GM19452 (cell line): Measurements from ENCODE around the gene SULT1A1.
"Not testable (repeated sequence)": the region's sequence is repeated elsewhere in the genome, so short reads cannot be mapped to it uniquely, and the experiment has no call there.

Experiments
- ATAC-seq: cut with Tn5 transposase; IDR thresholded peaks from one replicate; pipeline ENCODE4 v1.9.1; 2021; ENCODE audit not compliant: unreplicated experiment

The SULT1A1 gene

DNA sequence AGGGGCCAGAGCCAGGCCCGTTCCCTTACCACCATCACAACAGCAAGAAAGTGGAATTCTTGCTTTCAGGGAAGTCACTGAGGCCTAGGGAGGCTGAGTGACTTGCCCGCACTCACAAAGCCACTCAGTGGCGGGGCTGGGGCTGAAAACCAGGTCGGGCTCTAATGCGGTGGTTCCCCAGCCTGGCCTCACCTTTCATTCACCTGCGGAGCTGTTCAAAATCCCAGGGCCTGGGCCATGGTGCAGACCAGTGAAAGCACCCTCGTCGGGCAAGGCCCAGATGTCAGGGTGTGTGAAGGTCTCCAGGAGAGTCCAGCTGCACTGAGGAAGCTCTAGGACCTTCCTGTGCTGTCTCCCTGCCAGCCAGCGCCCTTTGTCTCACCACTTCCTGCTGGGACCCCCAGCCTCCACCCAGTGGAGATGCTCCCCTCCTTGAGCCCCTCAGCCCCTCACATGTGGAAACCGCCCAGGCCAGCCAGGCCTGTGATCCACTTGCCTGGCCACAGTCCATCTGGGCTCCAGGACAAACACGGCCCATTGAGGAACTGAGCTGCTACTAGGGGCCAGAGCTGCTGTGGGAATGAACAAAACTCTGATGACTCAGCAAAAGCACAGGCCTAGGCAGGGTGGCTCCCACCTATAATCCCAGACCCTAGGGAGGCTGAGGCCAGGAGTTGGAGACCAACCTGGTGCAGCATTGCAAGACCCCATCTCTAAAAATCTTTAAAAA is 812 bp downstream of the SULT1A1 start:
- ATAC-seq = not testable (repeated sequence)

DNA sequence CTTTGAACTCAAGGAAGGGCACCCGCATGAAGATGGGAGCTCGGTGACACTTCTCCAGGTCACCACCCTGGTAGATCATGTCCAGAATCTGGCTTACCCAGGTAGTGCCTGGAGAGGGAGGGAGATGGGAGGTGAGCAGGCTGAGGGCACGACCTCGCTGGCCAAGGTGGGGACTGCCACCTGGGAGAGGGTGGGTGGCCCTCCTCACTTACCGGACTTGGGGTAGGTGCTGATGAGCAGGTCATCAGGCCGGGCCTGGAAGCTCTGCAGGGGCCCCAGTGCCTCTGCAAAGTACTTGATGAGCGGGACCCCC is 1.4 kb downstream of the SULT1A1 start:
- ATAC-seq = not testable (repeated sequence)

DNA sequence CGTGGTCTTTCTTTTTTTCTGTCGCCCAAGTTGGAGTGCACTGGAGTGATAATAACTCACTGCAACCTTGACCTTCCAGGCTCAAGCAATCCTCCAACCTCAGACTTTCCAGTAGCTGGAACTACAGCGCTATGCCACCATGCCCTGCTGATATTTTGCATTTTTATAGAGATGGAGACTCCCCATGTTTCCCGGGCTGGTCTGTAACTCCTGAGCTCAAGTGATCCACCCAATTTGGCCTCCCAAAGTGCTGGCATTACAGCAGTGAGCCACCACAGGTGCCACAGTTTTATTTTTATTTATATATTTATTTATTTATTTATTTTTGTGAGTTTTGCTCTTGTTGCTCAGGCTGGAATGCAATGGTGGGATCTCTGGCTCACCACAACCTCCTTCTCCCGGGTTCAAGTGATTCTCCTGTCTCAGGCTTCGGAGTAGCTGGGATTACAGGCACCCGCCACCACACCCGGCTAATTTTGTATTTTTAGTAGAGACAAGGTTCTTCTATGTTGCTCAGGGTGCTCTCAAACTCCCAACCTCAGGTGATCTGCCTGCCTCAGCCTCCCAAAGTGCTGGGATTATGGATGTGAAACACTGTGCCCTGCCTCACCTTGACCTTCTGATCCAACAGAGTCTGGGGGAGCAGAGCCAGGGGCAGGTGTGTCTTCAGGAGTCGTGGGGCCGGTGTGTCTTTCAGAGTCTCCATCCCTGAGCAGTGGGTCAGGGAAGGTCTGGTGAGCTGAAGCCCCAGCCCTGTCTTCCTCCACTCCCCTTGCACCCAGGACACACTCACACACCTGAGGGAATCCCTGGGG is 2.0 kb downstream of the SULT1A1 start:
- not testable (repeated sequence) for ATAC-seq

GRCh38 chr16:28607116-28607623 is 2.7 kb downstream of the SULT1A1 start:
- no peak for ATAC-seq

GRCh38 chr16:28606291-28607115 is 3.3 kb downstream of the SULT1A1 start:
- ATAC-seq = no peak

DNA sequence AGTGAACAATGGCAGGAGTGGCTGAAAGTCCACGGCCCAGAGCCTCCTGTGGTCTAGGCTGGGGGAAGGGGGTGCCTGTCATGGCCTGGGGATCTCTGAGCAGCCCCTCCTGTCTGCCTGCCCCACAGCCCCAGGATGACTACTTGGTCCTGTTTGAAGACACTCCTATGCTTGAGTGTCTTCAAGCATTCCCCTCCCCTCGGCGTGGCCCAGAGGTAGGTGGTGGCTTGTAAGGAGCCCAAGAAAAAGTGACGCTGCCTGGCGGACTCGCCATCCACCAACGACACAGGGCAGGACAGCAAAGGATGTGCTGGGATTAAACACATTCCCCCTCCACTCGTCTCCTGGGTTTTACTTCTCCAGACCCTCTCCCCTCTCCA is 5.7 kb downstream of the SULT1A1 start:
- no peak for ATAC-seq

GRCh38 chr16:28603381-28604185 is 6.3 kb downstream of the SULT1A1 start:
- no peak for ATAC-seq

DNA sequence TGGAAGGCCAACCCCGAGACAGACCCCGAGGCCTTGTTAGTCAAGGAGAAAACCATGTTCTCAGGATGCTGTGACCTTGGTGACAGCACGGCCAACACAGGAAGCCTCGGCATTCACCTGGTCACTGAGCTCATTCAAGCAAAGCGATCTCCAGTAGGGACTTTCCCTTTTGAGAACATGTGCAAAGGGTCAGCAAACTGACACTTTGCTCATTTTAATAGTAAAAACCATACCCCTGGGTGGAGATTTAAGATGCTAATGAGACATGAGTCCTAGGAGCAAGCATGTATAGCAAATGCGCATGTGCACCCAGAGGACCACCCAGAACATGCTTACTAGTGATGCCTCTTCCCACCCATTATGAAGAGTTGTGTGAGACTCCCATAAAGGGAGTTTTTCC is 7.3 kb downstream of the SULT1A1 start:
- ATAC-seq = no peak

- not testable (repeated sequence) for ATAC-seq
These were observed 7.8 kb downstream of the SULT1A1 start for GRCh38 chr16:28602062-28602461.

GRCh38 chr16:28601589-28601988 is 8.3 kb downstream of the SULT1A1 start:
- ATAC-seq = not testable (repeated sequence)

DNA sequence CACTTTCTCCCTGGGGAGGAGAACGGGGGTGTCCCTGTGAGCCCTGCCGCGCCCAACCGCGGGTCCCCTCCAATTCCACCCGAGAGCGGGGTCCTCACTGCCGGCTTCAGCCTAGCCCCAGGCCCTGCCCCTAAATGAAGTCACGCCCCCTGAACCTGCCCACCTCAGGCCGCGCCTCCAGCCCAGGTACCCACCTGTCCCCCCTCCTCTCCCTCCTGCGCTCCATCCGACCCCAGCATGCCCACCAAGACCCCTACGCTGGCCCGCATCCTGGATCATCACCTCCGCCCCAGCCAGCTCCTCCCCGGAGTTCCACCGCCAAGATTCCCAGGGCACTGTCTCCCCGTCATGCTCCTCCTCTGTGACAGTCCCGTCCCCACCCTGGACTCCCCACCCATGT is 8.9 kb downstream of the SULT1A1 start:
- not testable (repeated sequence) for ATAC-seq

DNA sequence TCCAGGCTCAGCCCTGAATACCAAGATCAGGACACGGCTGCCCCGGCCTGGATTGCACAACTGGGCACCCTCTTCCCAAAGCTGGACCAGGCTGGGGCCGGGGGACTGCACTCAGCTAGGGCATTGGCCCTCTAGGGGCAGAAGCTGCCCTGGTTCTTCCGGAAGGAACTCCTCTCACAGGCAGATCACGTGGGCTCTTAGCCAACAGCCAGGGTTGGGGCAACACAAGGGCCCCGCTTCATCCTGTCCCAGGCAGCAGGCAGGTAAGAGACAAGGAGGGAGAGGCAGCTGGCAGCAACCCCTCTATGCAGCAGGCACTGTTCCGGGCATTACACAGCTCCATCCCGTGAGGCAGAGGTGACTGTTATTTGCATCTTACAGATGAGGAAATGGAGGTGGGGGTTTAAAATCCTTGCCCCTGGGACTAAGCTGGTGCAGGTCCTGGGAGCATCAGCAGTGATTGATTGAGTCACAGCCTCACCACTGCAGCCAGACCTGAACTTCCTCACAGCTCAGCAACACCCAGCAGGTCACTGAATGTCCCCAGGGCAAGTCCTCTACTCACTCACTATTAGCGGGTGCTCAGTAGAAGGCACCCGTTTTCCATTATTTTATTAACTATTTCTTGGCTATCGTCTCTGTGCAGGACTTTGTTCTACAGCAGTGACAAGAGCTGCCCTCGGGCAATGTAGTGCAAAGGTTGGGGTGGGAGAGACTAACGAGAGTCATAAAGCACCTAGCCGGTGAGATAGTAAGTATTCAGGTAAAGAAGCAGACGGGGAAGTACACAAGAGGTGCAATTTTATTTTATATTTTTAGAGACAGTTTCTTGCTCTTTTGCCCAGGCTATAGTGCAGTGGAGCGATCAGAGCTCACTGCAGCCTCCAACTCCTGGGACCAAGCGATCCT is 10.2 kb downstream of the SULT1A1 start:
- peak; percentile 56 for ATAC-seq

DNA sequence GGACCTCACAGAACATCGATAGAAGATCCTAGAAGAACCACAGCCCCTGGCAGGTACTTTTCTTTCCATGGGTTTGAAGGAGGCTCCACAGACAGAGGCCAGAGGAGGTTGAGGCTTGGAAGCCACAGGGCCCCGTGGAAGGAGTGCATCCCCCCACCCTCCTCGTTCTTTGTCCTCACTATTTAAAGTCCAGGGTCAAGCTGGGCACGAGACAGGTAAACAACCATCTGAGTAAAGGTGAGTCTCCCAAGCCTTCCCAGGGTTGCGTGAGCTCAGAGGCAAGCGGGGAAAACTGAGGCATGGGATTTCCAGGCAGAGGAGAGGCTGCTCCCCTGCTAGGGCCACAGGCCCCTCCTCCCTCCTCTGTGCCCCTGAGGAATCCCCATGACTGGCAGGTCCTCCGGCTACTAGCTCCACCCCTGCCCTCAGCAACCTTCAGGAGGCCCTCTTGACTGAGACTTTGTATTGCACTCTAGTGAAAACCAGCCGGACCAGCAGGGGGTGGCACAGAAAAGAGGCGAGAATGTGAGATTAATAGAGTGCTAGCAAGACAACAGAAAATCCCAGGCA is 12.1 kb downstream of the SULT1A1 start:
- no peak for ATAC-seq

DNA sequence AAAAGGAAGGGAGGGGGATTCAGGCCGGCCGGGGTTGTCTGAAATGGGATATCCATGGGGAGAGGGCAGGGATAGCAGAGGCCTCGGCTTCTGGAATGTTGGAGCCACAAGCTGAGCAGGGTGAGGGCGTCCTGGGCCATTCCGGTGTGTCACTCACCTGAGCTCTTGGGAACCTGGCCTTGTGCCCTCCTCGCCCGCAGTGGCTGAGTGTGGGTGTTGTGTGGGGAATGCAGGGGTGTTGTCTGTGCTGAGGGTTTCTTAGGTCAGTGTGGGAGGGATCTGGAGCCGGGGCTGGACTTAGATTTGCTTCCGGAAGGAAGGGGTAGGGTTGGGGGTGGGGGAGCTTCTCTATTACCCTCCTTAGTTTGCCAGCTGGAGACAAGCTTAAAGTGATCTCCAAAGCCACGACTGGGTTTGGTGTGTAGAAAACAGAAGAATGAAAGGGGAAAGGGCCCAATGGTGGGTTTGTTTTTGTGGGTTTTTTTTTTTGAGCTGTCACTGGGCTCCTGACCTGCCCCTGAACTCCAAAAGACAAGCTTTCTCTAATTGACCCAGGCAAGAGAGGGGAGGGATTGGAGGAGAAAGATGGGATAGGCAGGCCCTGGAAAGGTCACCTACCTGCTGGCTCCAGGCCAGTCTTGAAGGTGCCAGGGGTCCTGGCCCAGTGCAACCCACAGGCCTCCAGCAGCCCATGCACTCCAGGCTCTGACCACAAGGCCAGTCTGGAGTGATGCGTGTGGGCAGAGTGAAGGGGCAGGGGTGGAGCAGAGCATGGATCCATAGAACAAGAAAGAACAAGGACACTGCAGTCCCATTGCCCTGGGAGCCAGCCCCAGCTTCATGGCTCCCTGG is 12.8 kb downstream of the SULT1A1 start, which contains the start of gene SULT1A2:
TSS of gene SULT1A2 (minus strand) at position 211 of the 852 bp plus-strand sequence. CDS start 1,120 bp downstream, outside the sequence.
- ATAC-seq = no peak

- ATAC-seq = no peak
These were observed 13.7 kb downstream of the SULT1A1 start for GRCh38 chr16:28596115-28596630.

DNA sequence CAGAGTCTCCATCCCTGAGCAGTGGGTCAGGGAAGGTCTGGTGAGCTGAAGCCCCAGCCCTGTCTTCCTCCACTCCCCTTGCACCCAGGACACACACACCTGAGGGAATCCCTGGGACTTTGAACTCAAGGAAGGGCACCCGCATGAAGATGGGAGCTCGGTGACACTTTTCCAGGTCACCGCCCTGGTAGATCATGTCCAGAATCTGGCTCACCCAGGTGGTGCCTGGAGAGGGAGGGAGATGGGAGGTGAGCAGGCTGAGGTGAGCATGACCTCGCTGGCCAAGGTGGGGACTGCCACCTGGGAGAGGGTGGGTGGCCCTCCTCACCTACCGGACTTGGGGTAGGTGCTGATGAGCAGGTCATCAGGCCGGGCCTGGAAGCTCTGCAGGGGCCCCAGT is 14.4 kb downstream of the SULT1A1 start:
- ATAC-seq = not testable (repeated sequence)

- ATAC-seq = no peak
These were observed 16.8 kb downstream of the SULT1A1 start for GRCh38 chr16:28592979-28593553.

DNA sequence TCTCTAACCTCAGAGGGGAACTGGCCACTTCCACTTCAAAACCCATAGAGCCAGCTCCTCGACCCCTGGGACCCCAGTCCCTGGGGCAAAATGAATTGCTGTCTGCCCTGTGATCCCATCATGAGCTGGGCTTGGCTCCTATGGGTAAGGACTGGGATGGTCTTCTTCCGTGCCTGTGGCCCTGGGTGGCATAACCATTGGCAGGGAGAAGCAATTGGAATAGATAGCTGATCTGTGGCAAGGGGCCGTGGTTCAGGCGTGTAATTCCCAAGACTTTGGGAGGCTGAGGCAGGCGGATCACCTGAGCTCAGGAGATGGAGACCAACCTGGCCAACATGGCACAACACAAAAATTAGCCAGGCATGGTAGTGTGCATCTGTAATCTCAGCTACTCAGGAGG is 17.3 kb downstream of the SULT1A1 start:
- ATAC-seq = no peak
